ENCODE data around the gene ADCY9. TPM values are rescaled to one million over a fixed set of nuclear protein-coding genes. Genes with fewer than 3 reads are reported as not detected.

Gene ADCY9
- total and polyA plus RNA-seq, 8 donors, result 6.6 to 20.9 (median 18.0) TPM

DNA sequence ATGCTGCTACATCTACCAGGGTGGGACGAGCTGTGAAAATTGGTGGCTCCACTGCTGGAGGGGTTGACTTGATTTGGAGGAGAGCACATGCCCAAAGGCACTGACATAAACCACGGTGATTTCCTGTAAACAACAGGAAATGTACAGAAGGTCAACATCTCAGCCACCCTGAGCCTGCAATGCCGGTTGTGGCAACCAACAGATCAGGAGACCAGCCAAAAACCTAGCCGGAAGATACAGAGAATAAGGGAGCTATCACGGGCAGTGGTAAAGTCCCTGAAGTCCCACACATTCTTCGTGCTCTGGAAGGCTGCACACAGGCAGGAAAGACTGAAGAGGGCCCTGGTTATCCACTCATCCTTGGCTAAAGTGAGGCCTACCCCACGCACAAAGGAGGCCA, 56.2 kb downstream of the ADCY9 start:
- Histone ChIP-seq H3K4me1 (no peaks in the 10 kb centered on the region), H3K27ac (no peak overlapping the region), H3K36me3 (no peaks in the 10 kb centered on the region), H3K27me3 (no peaks in the 10 kb centered on the region), H3K4me3 (no peak overlapping the region), H3K9me3 (no peaks in the 10 kb centered on the region)
- TF ChIP-seq, protein P1, sequence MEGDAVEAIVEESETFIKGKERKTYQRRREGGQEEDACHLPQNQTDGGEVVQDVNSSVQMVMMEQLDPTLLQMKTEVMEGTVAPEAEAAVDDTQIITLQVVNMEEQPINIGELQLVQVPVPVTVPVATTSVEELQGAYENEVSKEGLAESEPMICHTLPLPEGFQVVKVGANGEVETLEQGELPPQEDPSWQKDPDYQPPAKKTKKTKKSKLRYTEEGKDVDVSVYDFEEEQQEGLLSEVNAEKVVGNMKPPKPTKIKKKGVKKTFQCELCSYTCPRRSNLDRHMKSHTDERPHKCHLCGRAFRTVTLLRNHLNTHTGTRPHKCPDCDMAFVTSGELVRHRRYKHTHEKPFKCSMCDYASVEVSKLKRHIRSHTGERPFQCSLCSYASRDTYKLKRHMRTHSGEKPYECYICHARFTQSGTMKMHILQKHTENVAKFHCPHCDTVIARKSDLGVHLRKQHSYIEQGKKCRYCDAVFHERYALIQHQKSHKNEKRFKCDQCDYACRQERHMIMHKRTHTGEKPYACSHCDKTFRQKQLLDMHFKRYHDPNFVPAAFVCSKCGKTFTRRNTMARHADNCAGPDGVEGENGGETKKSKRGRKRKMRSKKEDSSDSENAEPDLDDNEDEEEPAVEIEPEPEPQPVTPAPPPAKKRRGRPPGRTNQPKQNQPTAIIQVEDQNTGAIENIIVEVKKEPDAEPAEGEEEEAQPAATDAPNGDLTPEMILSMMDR (IDR thresholded peaks at IDR 0.05), result no peak
- 77 to 93% methylated on average over 7 of the region's 7 CpGs for WGBS, 2 donors
- intact Hi-C loops (cut with DNase I), result no loop called here
- ATAC-seq, result no peak
- DNase-seq, result no peak
- FAIRE-seq, result no peak

DNA sequence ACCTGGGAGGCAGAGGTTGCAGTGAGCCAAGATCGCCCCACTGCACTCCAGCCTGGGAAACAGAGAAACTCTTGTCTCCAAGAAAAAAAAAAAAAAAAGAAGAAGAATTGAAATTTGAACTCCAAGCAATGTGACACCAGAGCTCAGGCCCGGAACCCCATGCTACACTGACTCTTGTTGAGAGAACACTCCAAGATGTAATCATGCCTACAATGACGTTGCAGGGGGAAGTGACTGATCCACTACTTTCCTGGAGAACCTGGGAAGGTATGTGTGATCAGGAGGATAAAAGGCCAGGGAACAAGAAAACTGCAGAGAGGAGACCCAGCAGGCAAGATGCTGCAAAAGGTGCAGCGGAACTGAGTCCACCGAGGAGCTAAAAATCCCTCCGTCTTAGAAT, 57.9 kb downstream of the ADCY9 start:
- 90 to 91% methylated on average over 6 of the region's 6 CpGs for WGBS, 2 donors
- FAIRE-seq (no peak), DNase-seq (no peak), ATAC-seq (no peak)
- no peaks in the 10 kb centered on the region for H3K27me3 ChIP-seq
- no peak overlapping the region for H3K4me3 ChIP-seq
- intact Hi-C loops (cut with DNase I), result no loop called here
- TF ChIP-seq, protein P1 (IDR thresholded peaks at IDR 0.05), result no peak
- no peaks in the 10 kb centered on the region for H3K9me3 ChIP-seq
- H3K27ac ChIP-seq, result no peak overlapping the region
- H3K4me1 ChIP-seq, result peaks cover 0 to 11% (median 6%) of the 10 kb centered on the region in 3 donors
- no peaks in the 10 kb centered on the region for H3K36me3 ChIP-seq

DNA sequence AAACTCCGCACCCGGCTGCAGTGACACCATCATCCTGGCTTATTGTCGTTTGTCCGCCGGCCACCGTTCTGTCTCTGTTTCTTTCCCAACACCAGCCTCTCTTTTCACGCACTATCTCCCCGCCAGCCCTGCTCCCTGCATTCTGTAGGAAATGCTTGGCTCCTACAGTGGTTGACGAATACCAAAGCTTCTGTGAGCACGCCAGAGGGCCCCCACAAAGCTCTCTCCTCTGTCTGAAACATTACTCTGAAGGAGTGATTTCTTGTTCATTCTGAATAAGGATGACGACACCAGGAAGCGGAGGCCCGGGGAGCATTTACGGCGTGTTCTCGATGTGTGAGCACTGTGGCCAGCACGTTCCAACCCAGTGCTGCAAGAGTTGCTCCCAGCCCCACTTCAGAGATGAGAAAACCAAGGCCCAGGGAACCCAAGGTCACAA, 58.8 kb downstream of the ADCY9 start:
- Histone ChIP-seq H3K36me3 (no peaks in the 10 kb centered on the region), H3K9me3 (no peaks in the 10 kb centered on the region), H3K4me1 (peaks cover 0 to 20% (median 13%) of the 10 kb centered on the region in 3 donors), H3K27me3 (no peaks in the 10 kb centered on the region), H3K4me3 (no peak overlapping the region), H3K27ac (no peak overlapping the region)
- FAIRE-seq (no peak), DNase-seq (peak in 1 of 6 donors; percentile 6), ATAC-seq (no peak)
- TF ChIP-seq, protein P1 (IDR thresholded peaks at IDR 0.05), result no peak
- WGBS, 2 donors, result 89 to 91% methylated on average over 17 of the region's 17 CpGs
- intact Hi-C loops (cut with DNase I), result no loop called here

DNA sequence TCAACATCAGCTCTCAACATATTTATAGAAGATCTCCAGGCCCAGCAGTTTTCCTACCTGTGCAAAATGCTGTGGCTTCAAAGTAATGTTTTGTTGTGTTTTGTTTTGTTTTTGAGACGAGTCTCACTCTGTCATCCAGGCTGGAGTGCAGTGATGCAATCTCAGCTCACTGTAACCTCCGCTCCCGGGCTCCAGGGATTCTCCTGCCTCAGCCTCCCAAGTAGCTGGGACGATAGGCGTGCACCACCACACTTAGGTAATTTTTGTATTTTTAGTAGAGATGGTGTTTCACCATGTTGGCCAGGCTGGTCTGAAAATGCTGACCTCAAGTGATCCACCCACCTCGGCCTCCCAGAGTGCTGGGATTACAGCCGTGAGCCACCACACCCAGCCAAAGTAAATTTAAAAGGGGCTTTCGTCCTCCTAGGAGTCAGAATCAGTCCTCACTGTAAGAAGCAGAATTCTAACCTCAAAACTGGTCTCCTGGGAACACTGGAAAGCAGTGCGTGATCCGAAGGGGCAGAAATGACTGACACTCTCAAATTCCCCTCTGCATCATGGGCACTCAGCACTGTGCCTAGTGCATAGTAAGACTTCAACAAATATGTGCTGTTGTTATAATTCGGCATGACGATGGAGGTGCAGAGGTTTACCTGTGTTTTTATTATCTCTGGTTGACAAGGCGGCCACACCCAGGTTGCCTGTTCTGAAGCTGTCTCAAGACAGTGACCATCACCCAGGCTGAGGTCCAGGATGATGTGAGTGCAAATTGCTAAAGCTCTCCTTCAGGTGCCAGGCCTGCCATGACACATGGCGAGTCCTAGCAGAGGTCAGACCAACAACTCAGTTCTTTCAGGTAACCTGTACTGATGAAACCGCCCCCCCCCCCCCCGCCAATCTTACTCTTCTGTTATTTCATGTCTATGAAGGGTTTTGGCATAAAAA, 59.8 kb downstream of the ADCY9 start:
- no peaks in the 10 kb centered on the region for H3K9me3 ChIP-seq
- TF ChIP-seq, protein P1 (IDR thresholded peaks at IDR 0.05), result no peak
- no peak for FAIRE-seq
- DNase-seq, result peak in 1 of 6 donors; percentile 5
- no peak overlapping the region for H3K27ac ChIP-seq
- WGBS, 2 donors, result 94% methylated on average over 16 of the region's 16 CpGs
- H3K27me3 ChIP-seq, result no peaks in the 10 kb centered on the region
- intact Hi-C loops (cut with DNase I), result no loop called here
- no peak overlapping the region for H3K4me3 ChIP-seq
- no peaks in the 10 kb centered on the region for H3K36me3 ChIP-seq
- peaks cover 0 to 22% (median 14%) of the 10 kb centered on the region in 3 donors for H3K4me1 ChIP-seq
- ATAC-seq, result no peak

DNA sequence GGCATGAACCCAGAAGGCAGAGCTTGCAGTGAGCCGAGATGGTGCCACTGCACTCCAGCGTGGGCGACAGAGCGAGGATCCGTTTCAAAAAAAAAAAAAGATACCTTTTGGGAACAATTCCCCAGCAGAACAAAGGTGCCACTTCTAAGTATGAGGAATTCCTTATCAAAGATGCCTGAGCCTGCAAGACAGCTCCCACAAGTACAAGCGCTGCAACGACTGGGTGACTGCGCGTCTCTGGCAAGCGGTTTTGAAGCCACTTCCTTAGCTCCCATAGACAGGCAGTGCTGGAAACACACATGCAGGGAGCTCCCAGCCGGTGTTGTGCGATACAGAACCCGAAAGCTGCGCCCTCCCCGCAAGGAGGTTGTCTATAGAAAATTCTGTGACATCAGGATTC, 60.5 kb downstream of the ADCY9 start:
- 96% methylated on average over 15 of the region's 15 CpGs for WGBS, 2 donors
- intact Hi-C loops (cut with DNase I), result no loop called here
- no peak for ATAC-seq
- FAIRE-seq, result no peak
- Histone ChIP-seq H3K36me3 (no peaks in the 10 kb centered on the region), H3K4me1 (peaks cover 0 to 22% (median 14%) of the 10 kb centered on the region in 3 donors), H3K4me3 (no peak overlapping the region), H3K27ac (no peak overlapping the region), H3K9me3 (no peaks in the 10 kb centered on the region), H3K27me3 (no peaks in the 10 kb centered on the region)
- TF ChIP-seq, protein P1 (IDR thresholded peaks at IDR 0.05), result no peak
- peak in 1 of 6 donors; percentile 5 for DNase-seq
